ENCODE data around the gene OCIAD2. TPM values are rescaled to one million over a fixed set of nuclear protein-coding genes. Genes with fewer than 3 reads are reported as not detected.
"Not testable (repeated sequence)": the region's sequence is repeated elsewhere in the genome, so short reads cannot be mapped to it uniquely, and the experiment has no call there.

OCIAD2 gene
- total and polyA plus RNA-seq, 2 experiments from 2014 or later: 32.6 to 178 TPM

DNA sequence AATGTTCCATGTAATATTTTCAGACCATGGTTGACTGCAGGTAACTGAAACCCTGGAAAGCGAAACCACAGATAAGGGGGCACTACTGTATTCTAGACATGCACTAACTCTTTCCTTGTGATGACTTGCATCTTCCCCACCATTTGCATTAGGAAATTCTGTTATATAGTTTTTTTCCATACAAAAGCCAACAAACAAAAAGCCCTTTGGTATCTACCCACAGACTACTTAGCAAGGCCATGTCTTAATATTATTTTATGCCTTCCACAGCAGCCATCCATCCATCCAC is 52.2 kb downstream of the OCIAD2 start:
- no peaks in the 10 kb centered on the region for H3K27me3 ChIP-seq
- no peak overlapping the region for H3K27ac ChIP-seq
- 100% methylated on average over 1 of the region's 1 CpG for WGBS (ENCODE audit: low lambda C conversion rate, missing lambda C conversion rate)
- H3K79me2 ChIP-seq: no peaks in the 10 kb centered on the region
- H3K9me3 ChIP-seq (ENCODE audit: low read depth): no peaks in the 10 kb centered on the region
- TF ChIP-seq, protein P1, sequence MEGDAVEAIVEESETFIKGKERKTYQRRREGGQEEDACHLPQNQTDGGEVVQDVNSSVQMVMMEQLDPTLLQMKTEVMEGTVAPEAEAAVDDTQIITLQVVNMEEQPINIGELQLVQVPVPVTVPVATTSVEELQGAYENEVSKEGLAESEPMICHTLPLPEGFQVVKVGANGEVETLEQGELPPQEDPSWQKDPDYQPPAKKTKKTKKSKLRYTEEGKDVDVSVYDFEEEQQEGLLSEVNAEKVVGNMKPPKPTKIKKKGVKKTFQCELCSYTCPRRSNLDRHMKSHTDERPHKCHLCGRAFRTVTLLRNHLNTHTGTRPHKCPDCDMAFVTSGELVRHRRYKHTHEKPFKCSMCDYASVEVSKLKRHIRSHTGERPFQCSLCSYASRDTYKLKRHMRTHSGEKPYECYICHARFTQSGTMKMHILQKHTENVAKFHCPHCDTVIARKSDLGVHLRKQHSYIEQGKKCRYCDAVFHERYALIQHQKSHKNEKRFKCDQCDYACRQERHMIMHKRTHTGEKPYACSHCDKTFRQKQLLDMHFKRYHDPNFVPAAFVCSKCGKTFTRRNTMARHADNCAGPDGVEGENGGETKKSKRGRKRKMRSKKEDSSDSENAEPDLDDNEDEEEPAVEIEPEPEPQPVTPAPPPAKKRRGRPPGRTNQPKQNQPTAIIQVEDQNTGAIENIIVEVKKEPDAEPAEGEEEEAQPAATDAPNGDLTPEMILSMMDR (IDR thresholded peaks at IDR 0.05; ENCODE audit: poor library complexity): no peak
- TF ChIP-seq EZH2 (IDR thresholded peaks at IDR 0.05; ENCODE audit: borderline replicate concordance) (no peak), EZH2phosphoT487 (IDR thresholded peaks at IDR 0.05; ENCODE audit: low read depth, severe bottlenecking, unreplicated experiment) (no peak)
- H3K4me2 ChIP-seq: no peak overlapping the region
- H3K4me1 ChIP-seq (ENCODE audit: insufficient read depth): no peaks in the 10 kb centered on the region
- no peaks in the 10 kb centered on the region for H3K9me2 ChIP-seq (replicated peaks; ENCODE audit: insufficient read depth)
- DNase-seq (ENCODE audit: low spot score): no peak
- peaks cover 3% of the 10 kb centered on the region for H4K20me1 ChIP-seq (ENCODE audit: insufficient read depth, poor library complexity, severe bottlenecking)
- H3K36me3 ChIP-seq (replicated peaks; ENCODE audit: insufficient read depth, low read depth): no peaks in the 10 kb centered on the region
- no peak overlapping the region for H2AFZ ChIP-seq
- H3K4me3 ChIP-seq: no peak overlapping the region

DNA sequence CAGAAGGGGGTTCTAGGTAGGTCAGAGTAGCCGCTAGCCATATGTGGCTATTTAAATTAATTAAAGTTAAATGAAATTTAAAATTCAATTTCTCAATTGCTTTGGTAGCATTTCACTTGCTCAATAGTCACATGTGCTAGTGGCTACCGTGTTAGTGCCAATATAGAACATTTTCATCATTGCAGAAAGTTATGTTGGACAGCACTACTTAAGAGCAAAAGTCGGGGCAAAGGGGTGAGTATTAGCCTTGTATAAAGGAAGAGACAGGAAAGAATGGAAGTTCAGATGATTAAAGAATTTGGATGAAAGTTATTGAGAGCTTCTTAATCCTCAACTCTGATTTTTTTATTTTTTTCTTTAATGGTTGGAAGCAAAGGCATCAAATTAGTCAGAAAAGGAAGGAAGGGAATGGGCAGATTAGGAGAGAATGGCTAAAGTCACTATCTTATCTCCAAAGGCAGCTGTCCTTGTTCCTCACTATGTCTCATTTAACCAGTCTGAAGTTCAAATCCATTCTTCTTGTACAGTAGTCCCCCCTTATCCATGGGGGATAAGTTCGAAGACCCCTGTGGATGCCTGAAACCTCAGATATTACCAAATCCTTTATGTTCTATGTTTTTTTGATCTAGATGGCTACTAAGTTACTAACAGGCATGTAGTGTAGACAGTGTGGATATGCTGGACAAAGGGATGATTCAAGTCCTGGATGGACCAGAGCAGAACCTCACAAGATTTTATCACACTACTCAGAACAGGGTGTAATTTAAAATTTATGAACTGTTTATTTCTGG is 52.8 kb downstream of the OCIAD2 start:
- H3K9me3 ChIP-seq (ENCODE audit: low read depth): no peaks in the 10 kb centered on the region
- WGBS (ENCODE audit: low lambda C conversion rate, missing lambda C conversion rate): 96% methylated on average over 4 of the region's 4 CpGs
- no peaks in the 10 kb centered on the region for H3K27me3 ChIP-seq

DNA sequence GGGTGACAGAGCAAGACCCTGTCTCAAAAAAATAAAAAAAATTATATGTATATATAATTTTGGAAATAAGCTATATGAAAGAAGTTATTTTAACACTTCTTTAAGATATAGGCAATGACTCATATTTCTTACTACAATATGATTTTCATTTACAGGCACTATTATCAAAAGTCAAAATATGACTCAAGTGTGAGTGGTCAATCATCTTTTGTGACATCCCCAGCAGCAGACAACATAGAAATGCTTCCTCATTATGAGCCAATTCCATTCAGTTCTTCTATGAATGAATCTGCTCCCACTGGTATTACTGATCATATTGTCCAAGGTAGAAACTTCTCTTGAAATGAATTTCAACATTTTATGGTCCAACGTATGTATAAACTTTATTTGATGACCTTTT is 54.9 kb downstream of the OCIAD2 start:
- H2AFZ ChIP-seq: no peak overlapping the region
- no peak overlapping the region for H3K4me3 ChIP-seq
- TF ChIP-seq, protein P1 (IDR thresholded peaks at IDR 0.05; ENCODE audit: poor library complexity): no peak
- TF ChIP-seq EZH2 (IDR thresholded peaks at IDR 0.05; ENCODE audit: borderline replicate concordance): no peak
- no peak for TF ChIP-seq EZH2phosphoT487 (IDR thresholded peaks at IDR 0.05; ENCODE audit: low read depth, severe bottlenecking, unreplicated experiment)
- H3K27me3 ChIP-seq: no peaks in the 10 kb centered on the region
- H3K4me2 ChIP-seq: no peak overlapping the region
- H3K79me2 ChIP-seq: peaks cover 7% of the 10 kb centered on the region
- no peak for DNase-seq (ENCODE audit: low spot score)
- H3K9me3 ChIP-seq (ENCODE audit: low read depth): no peaks in the 10 kb centered on the region
- H3K27ac ChIP-seq: no peak overlapping the region
- H4K20me1 ChIP-seq (ENCODE audit: insufficient read depth, poor library complexity, severe bottlenecking): peaks cover 5% of the 10 kb centered on the region
- WGBS (ENCODE audit: low lambda C conversion rate, missing lambda C conversion rate): 92% methylated on average over 1 of the region's 1 CpG
- no peaks in the 10 kb centered on the region for H3K36me3 ChIP-seq (replicated peaks; ENCODE audit: insufficient read depth, low read depth)
- H3K9me2 ChIP-seq (replicated peaks; ENCODE audit: insufficient read depth): no peaks in the 10 kb centered on the region
- H3K4me1 ChIP-seq (ENCODE audit: insufficient read depth): no peaks in the 10 kb centered on the region

More for the DNA sequence above, 52.8 kb downstream of the OCIAD2 start:
- no peak for DNase-seq (ENCODE audit: low spot score)
- Histone ChIP-seq H3K4me3 (no peak overlapping the region), H3K79me2 (peaks cover under 1% of the 10 kb centered on the region), H3K9me2 (replicated peaks; ENCODE audit: insufficient read depth) (no peaks in the 10 kb centered on the region), H3K36me3 (replicated peaks; ENCODE audit: insufficient read depth, low read depth) (no peaks in the 10 kb centered on the region), H2AFZ (no peak overlapping the region), H3K27ac (no peak overlapping the region), H4K20me1 (ENCODE audit: insufficient read depth, poor library complexity, severe bottlenecking) (peaks cover 5% of the 10 kb centered on the region), H3K4me2 (no peak overlapping the region), H3K4me1 (ENCODE audit: insufficient read depth) (no peaks in the 10 kb centered on the region)
- no peak for TF ChIP-seq EZH2phosphoT487 (IDR thresholded peaks at IDR 0.05; ENCODE audit: low read depth, severe bottlenecking, unreplicated experiment)
- TF ChIP-seq, protein P1 (IDR thresholded peaks at IDR 0.05; ENCODE audit: poor library complexity): no peak
- no peak for TF ChIP-seq EZH2 (IDR thresholded peaks at IDR 0.05; ENCODE audit: borderline replicate concordance)

DNA sequence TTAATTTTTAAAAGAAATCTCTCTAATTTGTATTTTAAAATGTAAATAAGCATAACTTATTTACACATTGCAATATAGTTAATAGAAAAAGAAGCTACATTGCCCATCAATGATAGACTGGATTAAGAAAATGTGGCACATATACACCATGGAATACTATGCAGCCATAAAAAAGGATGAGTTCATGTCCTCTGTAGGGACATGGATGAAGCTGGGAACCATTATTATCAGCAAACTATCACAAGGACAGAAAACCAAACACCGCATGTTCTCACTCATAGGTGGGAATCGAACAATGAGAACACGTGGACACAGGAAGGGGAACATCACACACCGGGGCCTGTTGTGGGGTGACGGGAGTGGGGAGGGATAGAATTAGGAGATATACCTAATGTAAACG is 57.8 kb downstream of the OCIAD2 start:
- H3K36me3 ChIP-seq (replicated peaks; ENCODE audit: insufficient read depth, low read depth); H3K4me3 ChIP-seq; H3K27ac ChIP-seq; H3K27me3 ChIP-seq; H2AFZ ChIP-seq; H4K20me1 ChIP-seq (ENCODE audit: insufficient read depth, poor library complexity, severe bottlenecking); DNase-seq (ENCODE audit: low spot score); H3K9me2 ChIP-seq (replicated peaks; ENCODE audit: insufficient read depth); H3K4me2 ChIP-seq; H3K9me3 ChIP-seq (ENCODE audit: low read depth); H3K4me1 ChIP-seq (ENCODE audit: insufficient read depth): not testable (repeated sequence)
- H3K79me2 ChIP-seq: peaks cover 36% of the 10 kb centered on the region
- WGBS (ENCODE audit: low lambda C conversion rate, missing lambda C conversion rate): 97% methylated on average over 6 of the region's 6 CpGs
